Psoas muscle (tissue), 8 donors: ENCODE data around the gene GPRASP1. TPM values are rescaled to one million over a fixed set of nuclear protein-coding genes. Genes with fewer than 3 reads are reported as not detected.

ENCODE experiments used
- ATAC-seq, 4 donors: fragments of 200-7000 bp; cut with Tn5 transposase; one replicate each; pipeline ENCODE4 v1.9.1; 2020; ENCODE audit warnings: moderate library complexity in 3 of 4, mild to moderate bottlenecking in 2 of 4
- DNase-seq, 2 donors: peaks; one replicate each; pipeline ENCODE4 v3.0.0-alpha.2; 2020
- H3K27ac ChIP-seq: fragments of 200-600 bp; one replicate; pipeline ENCODE4 v1.8.0; 2022
- H3K27me3 ChIP-seq, 3 donors: fragments of 200-600 bp in 1 of 3; one replicate each; pipeline versions ENCODE4 v1.6.1 to v1.8.0; 2013 to 2022; ENCODE audit warnings: low read length in 2 of 3, mild to moderate bottlenecking in 2 of 3, moderate library complexity in 1 of 3; ENCODE audit not compliant: insufficient read depth in 3 of 3
- H3K36me3 ChIP-seq, 2 donors: fragments of 200-600 bp in 1 of 2; one replicate each; pipeline versions ENCODE4 v1.6.1 to v1.8.0; 2013 to 2022; ENCODE audit warnings: low read depth in 1 of 2, mild to moderate bottlenecking in 1 of 2, moderate library complexity in 1 of 2; ENCODE audit not compliant: insufficient read depth in 1 of 2
- H3K4me1 ChIP-seq: fragments of 200-600 bp; one replicate; pipeline ENCODE4 v1.8.0; 2022
- H3K4me3 ChIP-seq: fragments of 200-600 bp; one replicate; pipeline ENCODE4 v1.8.0; 2022; ENCODE audit warnings: mild to moderate bottlenecking
- H3K9me3 ChIP-seq: fragments of 200-600 bp; one replicate; pipeline ENCODE4 v1.8.0; 2022
- WGBS, 3 donors: extraction: QIAGEN DNeasy Blood & Tissue Kit; methylation state at CpG; one replicate each; pipeline versions ENCODE4 v1.1.6 to v1.1.7; 2013; 5-methylcytosine and 5-hydroxymethylcytosine counted together
- intact Hi-C, 2 donors: fragments of 100-400 bp; cut with DNase I; formaldehyde crosslinking; loops; one replicate each; pipeline versions ENCODE4 v1.11.0 to v1.14.2; 2022
- polyA plus RNA-seq, 3 donors: library from polyadenylated mRNA; stranded (reverse); fragments of 200-250 nt; gene quantifications; one replicate each; pipeline ENCODE4 v1.2.3, GENCODE V29; 2013
- total RNA-seq, 4 donors: library from RNA; stranded (reverse); fragmentation: NEBNext Ultra II Directional in 2 of 4; extraction: Animal tissue kit (Norgen Biotek cat#: 25700) in 2 of 4; gene quantifications; one replicate each; pipeline versions ENCODE4 v1.2.1 to v1.2.4, GENCODE V29; 2021 to 2023
- TF ChIP-seq, protein P1 (sequence below): fragments of 200-600 bp; IDR thresholded peaks from one replicate; pipeline ENCODE4 v1.8.0; 2022; ENCODE audit warnings: antibody characterized with exemption
- donor health status: healthy with polysubstance abuse.
- donor health status: DM: no; HTN: no; CAD: no; lungs with moderate emphysema.
- donor health status: Bipolar disorder and iron deficiency.
- donor health status: healthy.
- donor health status: DM: yes; HTN: yes; CAD: no.
- donor health status: DM: no; HTN: no; CAD: no.
- donor health status: DM: no; HTN: no; CAD: no.
- donor health status: DM: yes; HTN: yes; CAD: no.

Gene GPRASP1
- total and polyA plus RNA-seq, 7 donors: 0.43 to 7.2 (median 1.2) TPM

GRCh38 chrX:102624105-102624504 is 27.2 kb upstream of the GPRASP1 start:
- ATAC-seq (peak in 3 of 4 donors; percentile 37 to 54 (median 43)), DNase-seq (no peak)
- H3K36me3 ChIP-seq: no peaks in the 10 kb centered on the region
- no peak overlapping the region for H3K4me3 ChIP-seq
- no peak overlapping the region for H3K27ac ChIP-seq
- intact Hi-C loops: no loop called here
- H3K9me3 ChIP-seq: peaks cover 26% of the 10 kb centered on the region
- H3K27me3 ChIP-seq: no peaks in the 10 kb centered on the region
- H3K4me1 ChIP-seq: no peaks in the 10 kb centered on the region
- TF ChIP-seq, protein P1, sequence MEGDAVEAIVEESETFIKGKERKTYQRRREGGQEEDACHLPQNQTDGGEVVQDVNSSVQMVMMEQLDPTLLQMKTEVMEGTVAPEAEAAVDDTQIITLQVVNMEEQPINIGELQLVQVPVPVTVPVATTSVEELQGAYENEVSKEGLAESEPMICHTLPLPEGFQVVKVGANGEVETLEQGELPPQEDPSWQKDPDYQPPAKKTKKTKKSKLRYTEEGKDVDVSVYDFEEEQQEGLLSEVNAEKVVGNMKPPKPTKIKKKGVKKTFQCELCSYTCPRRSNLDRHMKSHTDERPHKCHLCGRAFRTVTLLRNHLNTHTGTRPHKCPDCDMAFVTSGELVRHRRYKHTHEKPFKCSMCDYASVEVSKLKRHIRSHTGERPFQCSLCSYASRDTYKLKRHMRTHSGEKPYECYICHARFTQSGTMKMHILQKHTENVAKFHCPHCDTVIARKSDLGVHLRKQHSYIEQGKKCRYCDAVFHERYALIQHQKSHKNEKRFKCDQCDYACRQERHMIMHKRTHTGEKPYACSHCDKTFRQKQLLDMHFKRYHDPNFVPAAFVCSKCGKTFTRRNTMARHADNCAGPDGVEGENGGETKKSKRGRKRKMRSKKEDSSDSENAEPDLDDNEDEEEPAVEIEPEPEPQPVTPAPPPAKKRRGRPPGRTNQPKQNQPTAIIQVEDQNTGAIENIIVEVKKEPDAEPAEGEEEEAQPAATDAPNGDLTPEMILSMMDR: no peak
- WGBS, 3 donors: 61 to 80% (median 72%) methylated on average over 5 to 6 of the region's 6 CpGs

GRCh38 chrX:102627640-102628039 is 23.6 kb upstream of the GPRASP1 start:
- no peaks in the 10 kb centered on the region for H3K27me3 ChIP-seq
- 42 to 94% (median 87%) methylated on average over 1 of the region's 1 CpG for WGBS, 3 donors
- no peak overlapping the region for H3K4me3 ChIP-seq
- no peak overlapping the region for H3K27ac ChIP-seq
- ATAC-seq (no peak), DNase-seq (no peak)
- no peaks in the 10 kb centered on the region for H3K4me1 ChIP-seq
- H3K36me3 ChIP-seq: no peaks in the 10 kb centered on the region
- TF ChIP-seq, protein P1: no peak
- no peaks in the 10 kb centered on the region for H3K9me3 ChIP-seq
- intact Hi-C loops: no loop called here

- no peak overlapping the region for H3K27ac ChIP-seq
- H3K36me3 ChIP-seq: no peaks in the 10 kb centered on the region
- H3K4me1 ChIP-seq: no peaks in the 10 kb centered on the region
- intact Hi-C loops: no loop called here
- TF ChIP-seq, protein P1: no peak
- no peaks in the 10 kb centered on the region for H3K9me3 ChIP-seq
- no peak for ATAC-seq
- no peaks in the 10 kb centered on the region for H3K27me3 ChIP-seq
- H3K4me3 ChIP-seq: no peak overlapping the region
- 54 to 100% (median 94%) methylated on average over 1 of the region's 1 CpG for WGBS, 3 donors
- DNase-seq: no peak
These were observed 13.7 kb upstream of the GPRASP1 start for GRCh38 chrX:102637561-102637960.

DNA sequence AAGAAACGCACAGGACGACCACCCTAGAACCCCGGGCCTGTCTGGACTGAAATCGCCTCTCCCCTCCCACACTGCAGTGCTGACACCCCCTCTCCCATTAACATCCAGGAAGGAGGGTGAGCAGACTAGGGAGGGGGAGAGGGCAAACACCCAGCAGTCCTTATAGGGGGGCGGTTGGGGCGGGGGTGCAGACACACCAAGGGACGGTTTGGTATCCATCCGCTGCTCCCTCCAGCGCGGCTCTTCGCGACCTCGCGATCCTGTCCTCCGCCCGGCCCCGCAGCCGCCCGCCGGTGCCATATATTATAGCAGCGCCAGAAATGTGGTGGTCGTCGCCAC is 411 bp upstream of the GPRASP1 start:
- peak; percentile 39 to 62 (median 51) for ATAC-seq
- Histone ChIP-seq H3K27ac (no peak overlapping the region), H3K9me3 (no peaks in the 10 kb centered on the region), H3K4me1 (no peaks in the 10 kb centered on the region), H3K27me3 (peaks cover 0 to 14% (median 0%) of the 10 kb centered on the region in 3 donors), H3K4me3 (peak overlapping the region; percentile 70), H3K36me3 (no peaks in the 10 kb centered on the region)
- TF ChIP-seq, protein P1: no peak
- intact Hi-C loops: no loop called here
- no peak for DNase-seq
- WGBS, 3 donors: 2 to 35% methylated on average over 8 to 23 of the region's 23 CpGs; no CpG with 5 or more reads in 1 of the 3 donors

DNA sequence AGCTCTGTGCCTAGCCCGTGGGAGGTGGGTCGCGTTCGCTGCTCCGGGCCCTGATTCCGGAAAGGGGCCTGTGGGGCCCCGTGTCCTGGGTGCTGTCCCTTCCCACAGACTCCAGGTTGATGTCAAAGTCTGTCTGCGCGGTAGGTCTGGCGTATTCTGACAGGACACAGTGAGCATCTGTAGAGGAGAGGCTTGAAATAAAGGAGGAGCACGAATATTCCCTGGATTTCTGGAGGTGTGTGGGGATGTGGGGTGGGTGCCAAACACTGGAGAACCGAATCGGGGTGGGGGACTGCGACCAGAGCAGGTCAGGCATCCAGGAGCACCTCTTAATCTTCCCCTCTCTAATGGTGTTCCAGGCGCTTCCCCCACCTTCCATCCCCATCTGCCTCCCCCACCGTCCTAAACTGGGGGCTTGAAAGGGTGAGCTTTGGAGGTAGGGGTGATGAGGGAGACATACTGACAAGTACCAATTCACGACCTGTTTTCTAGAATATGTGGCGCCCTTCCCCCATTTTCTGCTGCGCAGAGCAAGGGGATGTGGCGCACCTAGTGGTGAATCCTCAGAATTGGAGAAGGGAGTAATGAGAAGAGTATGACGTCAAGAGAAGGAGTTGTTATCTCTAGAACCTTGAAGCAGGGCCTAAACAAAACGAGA is 877 bp downstream of the GPRASP1 start:
- TF ChIP-seq, protein P1: peak; percentile 41
- ATAC-seq (peak; percentile 55 to 75 (median 60)), DNase-seq (peak in 1 of 2 donors; percentile 51)
- H3K9me3 ChIP-seq: no peaks in the 10 kb centered on the region
- intact Hi-C loops: no loop called here
- no peaks in the 10 kb centered on the region for H3K4me1 ChIP-seq
- no peak overlapping the region for H3K27ac ChIP-seq
- peaks cover 0 to 14% (median 0%) of the 10 kb centered on the region in 3 donors for H3K27me3 ChIP-seq
- 16 to 33% (median 16%) methylated on average over 11 to 22 of the region's 22 CpGs for WGBS, 3 donors
- no peaks in the 10 kb centered on the region for H3K36me3 ChIP-seq
- H3K4me3 ChIP-seq: peak overlapping the region; percentile 70
